BLaER1 (cell line): ENCODE measurements around the gene CR1.
"Not testable (repeated sequence)": the region's sequence is repeated elsewhere in the genome, so short reads cannot be mapped to it uniquely, and the experiment has no call there.

Experiments
- H3K27ac ChIP-seq: shearing (Covaris generic); formaldehyde crosslinking; 2 replicates; pipeline ENCODE4 v1.8.1; 2022
- H3K27me3 ChIP-seq: shearing (Covaris generic); formaldehyde crosslinking; 2 replicates; pipeline ENCODE4 v1.8.1; 2022
- H3K36me3 ChIP-seq: shearing (Covaris generic); formaldehyde crosslinking; 2 replicates; pipeline ENCODE4 v1.8.1; 2022
- H3K4me1 ChIP-seq: shearing (Covaris generic); formaldehyde crosslinking; 2 replicates; pipeline ENCODE4 v1.8.1; 2022
- H3K4me2 ChIP-seq: shearing (Covaris generic); formaldehyde crosslinking; 2 replicates; pipeline ENCODE4 v1.8.1; 2022
- H3K4me3 ChIP-seq: shearing (Covaris generic); formaldehyde crosslinking; 2 replicates; pipeline ENCODE4 v1.8.1; 2022
- H3K9ac ChIP-seq: shearing (Covaris generic); formaldehyde crosslinking; 2 replicates; pipeline ENCODE4 v1.8.1; 2022
- H3K9me3 ChIP-seq: shearing (Covaris generic); formaldehyde crosslinking; 2 replicates; pipeline ENCODE4 v1.8.1; 2022
- H4K20me1 ChIP-seq: shearing (Covaris generic); formaldehyde crosslinking; 2 replicates; pipeline ENCODE4 v1.8.1; 2022
- Cebpa-rat ChIP-seq: shearing (Covaris generic); IDR thresholded peaks from 2 replicates; pipeline ENCODE4 v1.8.1; 2022

Gene CR1

DNA sequence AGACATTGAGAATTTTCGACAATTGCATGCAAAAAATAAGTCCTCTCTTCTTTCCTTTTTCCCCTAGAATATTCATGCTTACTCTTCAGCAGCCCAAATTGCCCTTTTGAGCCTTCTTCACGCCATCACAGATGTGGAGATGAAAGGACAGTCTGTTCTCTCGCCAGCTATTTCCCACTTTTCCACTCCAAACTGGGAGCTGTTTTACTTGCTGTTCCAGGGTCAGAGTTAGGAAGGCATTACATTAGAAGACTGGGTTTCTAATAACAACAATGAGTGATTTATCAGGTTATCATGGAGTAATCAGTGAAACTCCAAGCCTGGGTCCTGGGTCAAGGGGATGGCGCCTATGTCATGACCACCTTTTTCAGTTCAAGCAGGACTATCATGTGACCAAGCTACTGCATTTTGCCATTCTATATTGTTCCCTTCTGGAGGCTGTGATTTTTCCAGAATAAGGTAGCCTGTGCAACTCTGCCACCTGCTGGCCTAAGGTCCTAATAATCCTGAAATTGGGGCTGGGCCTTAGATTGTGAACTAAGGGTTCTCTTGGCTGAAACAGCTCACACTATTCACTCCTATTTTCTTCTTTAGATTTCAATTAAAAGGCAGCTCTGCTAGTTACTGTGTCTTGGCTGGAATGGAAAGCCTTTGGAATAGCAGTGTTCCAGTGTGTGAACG, 50.9 kb downstream of the CR1 start:
- not testable (repeated sequence) for H3K4me3 ChIP-seq, H3K27ac ChIP-seq, H3K27me3 ChIP-seq, H3K9me3 ChIP-seq, H4K20me1 ChIP-seq, H3K4me1 ChIP-seq, H3K9ac ChIP-seq, H3K4me2 ChIP-seq, H3K36me3 ChIP-seq

DNA sequence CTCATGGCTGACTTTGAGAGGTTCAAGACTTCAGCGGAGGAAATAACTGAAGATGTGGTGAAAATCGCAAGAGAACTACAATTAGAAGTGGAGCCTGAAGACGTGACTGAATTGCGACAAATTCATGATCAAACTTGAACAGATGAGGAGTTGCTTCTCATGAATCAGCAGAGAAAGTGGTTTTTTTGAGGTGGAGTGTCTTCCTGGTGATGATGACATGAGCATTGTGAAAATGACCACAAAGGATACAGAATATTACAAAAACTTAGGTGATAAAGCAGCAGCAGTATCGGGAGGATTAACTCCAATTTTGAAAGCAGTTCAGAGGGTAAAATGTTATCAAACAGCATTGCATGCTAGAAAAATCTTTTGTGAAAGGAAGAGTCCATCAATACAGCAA, 58.9 kb downstream of the CR1 start:
- H4K20me1 ChIP-seq, H3K4me2 ChIP-seq, H3K9ac ChIP-seq, H3K9me3 ChIP-seq, H3K4me1 ChIP-seq, H3K27me3 ChIP-seq, H3K27ac ChIP-seq, H3K36me3 ChIP-seq, H3K4me3 ChIP-seq: not testable (repeated sequence)

DNA sequence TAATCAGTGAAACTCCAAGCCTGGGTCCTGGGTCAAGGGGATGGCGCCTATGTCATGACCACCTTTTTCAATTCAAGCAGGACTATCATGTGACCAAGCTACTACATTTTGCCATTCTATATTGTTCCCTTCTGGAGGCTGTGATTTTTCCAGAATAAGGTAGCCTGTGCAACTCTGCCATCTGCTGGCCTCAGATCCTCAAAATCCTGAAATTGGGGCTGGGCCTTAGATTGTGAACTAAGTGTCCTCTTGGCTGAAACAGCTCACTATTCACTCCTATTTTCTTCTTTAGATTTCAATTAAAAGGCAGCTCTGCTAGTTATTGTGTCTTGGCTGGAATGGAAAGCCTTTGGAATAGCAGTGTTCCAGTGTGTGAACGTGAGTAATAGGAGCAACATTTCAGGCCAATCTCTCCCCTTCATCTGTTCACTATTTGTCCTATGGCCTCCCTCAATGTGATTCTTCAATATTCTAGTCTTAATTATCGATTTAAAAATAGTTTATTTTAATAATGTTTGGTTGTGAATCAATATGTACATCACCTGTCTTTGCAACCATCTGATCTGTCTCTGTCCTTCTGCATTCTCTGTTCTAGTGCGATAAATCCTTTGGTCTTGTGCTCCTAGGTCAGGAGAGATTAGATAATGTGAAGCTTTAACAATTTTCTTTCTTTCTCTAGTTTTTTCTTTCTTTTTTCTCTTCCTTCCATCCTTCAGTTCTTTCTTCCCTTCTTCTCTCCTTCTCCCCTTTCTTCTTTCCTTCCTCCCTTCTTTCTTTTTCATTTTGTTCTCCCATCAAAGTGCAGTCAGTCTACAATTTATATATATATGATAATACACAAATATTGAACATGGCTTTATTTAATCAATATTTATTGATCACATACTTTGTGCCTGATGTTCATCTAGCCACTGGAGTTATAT, 69.8 kb downstream of the CR1 start:
- Histone ChIP-seq H3K9ac (no peak overlapping the region), H3K9me3 (no peaks in the 10 kb centered on the region), H3K27me3 (no peaks in the 10 kb centered on the region), H3K4me2 (no peak overlapping the region), H3K27ac (no peak overlapping the region), H3K4me1 (peaks cover 5% of the 10 kb centered on the region; the same call in 1 of the 2 replicates), H3K4me3 (no peak overlapping the region), H3K36me3 (no peaks in the 10 kb centered on the region), H4K20me1 (no peaks in the 10 kb centered on the region)
- TF ChIP-seq Cebpa-rat = no peak

DNA sequence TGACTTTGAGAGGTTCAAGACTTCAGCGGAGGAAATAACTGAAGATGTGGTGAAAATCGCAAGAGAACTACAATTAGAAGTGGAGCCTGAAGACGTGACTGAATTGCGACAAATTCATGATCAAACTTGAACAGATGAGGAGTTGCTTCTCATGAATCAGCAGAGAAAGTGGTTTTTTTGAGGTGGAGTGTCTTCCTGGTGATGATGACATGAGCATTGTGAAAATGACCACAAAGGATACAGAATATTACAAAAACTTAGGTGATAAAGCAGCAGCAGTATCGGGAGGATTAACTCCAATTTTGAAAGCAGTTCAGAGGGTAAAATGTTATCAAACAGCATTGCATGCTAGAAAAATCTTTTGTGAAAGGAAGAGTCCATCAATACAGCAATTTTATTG, 76.0 kb downstream of the CR1 start:
- not testable (repeated sequence) for H3K9ac ChIP-seq, H4K20me1 ChIP-seq, H3K4me1 ChIP-seq, H3K27me3 ChIP-seq, H3K36me3 ChIP-seq, H3K4me2 ChIP-seq, H3K27ac ChIP-seq, H3K4me3 ChIP-seq, H3K9me3 ChIP-seq

DNA sequence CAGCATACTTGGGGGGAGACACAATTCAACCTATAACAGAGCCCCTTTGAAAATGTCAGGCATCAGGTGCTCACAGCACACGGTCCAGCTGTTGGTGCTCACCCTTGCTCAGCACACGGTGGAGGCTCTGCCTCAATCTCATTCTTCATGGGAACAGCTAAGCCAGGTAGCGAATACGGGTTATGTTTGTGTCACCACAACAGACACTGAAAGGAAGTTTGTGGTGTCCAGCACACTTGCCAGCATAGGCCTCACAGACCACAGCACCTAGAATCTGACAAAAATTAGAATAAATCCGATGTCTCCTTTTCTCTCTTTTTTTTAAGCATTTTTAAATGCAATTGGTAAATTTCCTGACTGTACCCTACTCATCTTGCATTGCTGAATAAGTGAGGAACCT, 77.1 kb downstream of the CR1 start:
- not testable (repeated sequence) for H3K4me3 ChIP-seq, H3K27ac ChIP-seq, H3K9me3 ChIP-seq, H3K9ac ChIP-seq, H3K4me1 ChIP-seq, H3K36me3 ChIP-seq, H3K4me2 ChIP-seq, H3K27me3 ChIP-seq, H4K20me1 ChIP-seq

DNA sequence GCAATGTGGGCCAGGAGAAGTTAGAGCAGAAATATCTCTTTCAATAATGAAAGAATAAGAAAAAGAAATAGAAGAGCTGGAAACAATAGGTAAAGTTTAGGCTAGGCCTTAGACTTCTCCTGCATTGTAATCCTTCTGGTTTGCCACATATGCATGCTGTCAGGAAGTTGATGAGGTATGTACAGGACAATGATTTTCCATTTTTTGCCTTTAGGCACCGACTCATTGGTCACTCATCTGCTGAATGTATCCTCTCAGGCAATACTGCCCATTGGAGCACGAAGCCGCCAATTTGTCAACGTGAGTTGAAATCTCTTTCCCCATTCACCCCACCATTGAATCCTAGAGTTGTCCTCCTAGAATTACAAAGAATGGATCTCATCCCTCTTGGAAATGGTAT, 79.4 kb downstream of the CR1 start:
- H3K4me2 ChIP-seq, H3K27ac ChIP-seq, H3K9ac ChIP-seq, H3K4me3 ChIP-seq, H4K20me1 ChIP-seq, H3K4me1 ChIP-seq, H3K9me3 ChIP-seq, H3K36me3 ChIP-seq, H3K27me3 ChIP-seq: not testable (repeated sequence)

DNA sequence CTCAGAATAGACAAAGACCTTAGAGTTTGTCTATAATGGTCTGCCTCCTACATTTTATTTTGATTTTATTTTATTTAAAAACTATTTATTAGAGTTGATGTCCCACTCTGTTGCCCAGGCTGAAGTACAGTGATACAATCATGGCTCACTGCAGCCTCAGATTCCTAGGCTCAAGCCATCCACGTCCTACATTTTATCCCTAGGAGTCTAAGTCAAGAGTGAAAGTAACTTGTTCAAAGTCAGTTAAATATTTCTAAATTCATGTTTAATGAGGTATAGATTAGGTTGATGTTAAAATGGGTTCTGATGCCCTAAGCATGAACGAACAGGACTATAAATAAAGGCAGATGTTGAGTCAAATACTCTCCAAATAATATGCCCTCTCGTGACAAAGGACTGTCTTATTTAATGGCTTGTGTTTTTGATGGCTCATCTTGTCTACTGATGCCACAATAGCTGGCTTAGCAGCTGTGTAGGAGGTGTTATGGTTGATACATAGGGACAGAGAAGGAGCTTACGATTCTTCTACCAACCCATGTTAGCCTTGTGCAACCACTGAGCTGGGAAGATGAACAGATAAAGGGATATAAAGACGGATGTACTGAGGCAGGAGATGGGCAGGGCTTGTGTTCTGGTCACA, 83.0 kb downstream of the CR1 start:
- Histone ChIP-seq H3K9ac (no peak overlapping the region), H3K9me3 (no peaks in the 10 kb centered on the region), H3K36me3 (no peaks in the 10 kb centered on the region), H4K20me1 (no peaks in the 10 kb centered on the region), H3K4me1 (no peaks in the 10 kb centered on the region), H3K4me3 (no peak overlapping the region), H3K27me3 (no peaks in the 10 kb centered on the region), H3K27ac (no peak overlapping the region), H3K4me2 (no peak overlapping the region)
- no peak for TF ChIP-seq Cebpa-rat

DNA sequence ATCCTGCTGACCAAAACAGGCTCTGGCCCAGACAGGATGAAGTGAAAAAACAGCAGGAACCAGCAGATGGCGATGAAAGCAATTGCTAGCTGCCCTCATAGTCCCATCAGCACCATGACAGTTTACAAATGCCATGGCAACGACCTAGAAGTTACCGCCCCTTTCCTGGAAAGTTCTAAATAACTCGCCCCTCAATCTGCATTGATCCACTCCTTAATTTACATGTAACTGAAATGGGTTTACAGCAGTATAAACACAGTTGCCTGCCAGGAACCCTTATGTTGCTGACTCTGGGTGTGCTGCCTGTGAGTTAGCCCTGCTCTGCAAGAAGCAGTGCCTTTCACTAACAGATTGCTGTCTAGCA, 83.5 kb downstream of the CR1 start:
- no peaks in the 10 kb centered on the region for H3K9me3 ChIP-seq
- no peaks in the 10 kb centered on the region for H3K27me3 ChIP-seq
- H3K27ac ChIP-seq = no peak overlapping the region
- no peak overlapping the region for H3K4me2 ChIP-seq
- no peak overlapping the region for H3K9ac ChIP-seq
- H3K4me1 ChIP-seq = no peaks in the 10 kb centered on the region
- H3K36me3 ChIP-seq = no peaks in the 10 kb centered on the region
- no peaks in the 10 kb centered on the region for H4K20me1 ChIP-seq
- no peak for TF ChIP-seq Cebpa-rat
- H3K4me3 ChIP-seq = no peak overlapping the region

DNA sequence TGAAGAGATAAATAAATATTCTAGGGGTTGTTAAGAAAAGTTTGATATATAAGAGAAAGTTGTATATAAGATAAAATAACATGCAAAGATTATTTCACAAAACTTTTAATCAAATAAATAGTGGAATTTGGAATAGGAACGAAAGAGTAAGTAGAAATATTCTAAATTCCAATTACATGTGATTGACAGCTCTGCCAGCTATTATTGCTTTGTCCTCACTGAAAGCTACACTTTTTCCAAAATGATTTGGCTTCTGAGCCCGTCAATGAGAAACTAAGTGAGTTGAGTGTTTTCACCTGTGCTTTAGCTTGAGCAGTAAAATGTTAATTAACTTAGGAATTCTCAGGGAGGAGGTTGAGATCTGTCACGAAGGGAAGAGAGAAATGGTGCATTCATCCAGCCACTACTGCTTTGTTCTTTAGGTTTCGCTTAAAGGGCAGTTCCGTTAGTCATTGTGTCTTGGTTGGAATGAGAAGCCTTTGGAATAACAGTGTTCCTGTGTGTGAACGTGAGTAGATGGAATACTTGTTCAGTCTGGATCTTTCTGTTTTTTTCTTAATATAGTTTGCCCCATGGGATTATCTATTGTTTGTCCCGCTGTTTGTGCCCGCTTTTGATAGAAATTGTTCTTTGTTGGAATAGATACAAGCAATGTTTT, 85.7 kb downstream of the CR1 start:
- no peaks in the 10 kb centered on the region for H3K36me3 ChIP-seq
- H3K9me3 ChIP-seq = no peaks in the 10 kb centered on the region
- H3K4me2 ChIP-seq = no peak overlapping the region
- TF ChIP-seq Cebpa-rat = no peak
- H3K27ac ChIP-seq = no peak overlapping the region
- no peaks in the 10 kb centered on the region for H4K20me1 ChIP-seq
- no peak overlapping the region for H3K9ac ChIP-seq
- no peak overlapping the region for H3K4me3 ChIP-seq
- no peaks in the 10 kb centered on the region for H3K27me3 ChIP-seq
- no peaks in the 10 kb centered on the region for H3K4me1 ChIP-seq

DNA sequence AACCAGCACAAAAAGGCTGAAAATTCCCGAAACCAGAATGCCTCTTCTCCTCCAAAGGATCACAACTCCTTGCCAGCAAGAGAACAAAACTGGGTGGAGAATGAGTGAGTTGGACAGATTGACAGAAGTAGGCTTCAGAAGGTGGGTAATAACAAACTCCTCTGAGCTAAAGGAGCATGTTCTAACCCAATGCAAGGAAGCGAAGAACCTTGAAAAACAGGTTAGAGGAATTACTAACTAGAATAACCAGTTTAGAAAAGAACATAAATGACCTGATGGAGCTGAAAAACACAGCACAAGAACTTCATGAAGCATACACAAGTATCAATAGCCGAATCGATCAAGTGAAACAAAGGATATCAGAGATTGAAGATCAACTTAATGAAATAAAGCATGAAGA, 93.5 kb downstream of the CR1 start:
- H3K9me3 ChIP-seq, H3K9ac ChIP-seq, H3K4me2 ChIP-seq, H3K27me3 ChIP-seq, H4K20me1 ChIP-seq, H3K27ac ChIP-seq, H3K4me1 ChIP-seq, H3K4me3 ChIP-seq, H3K36me3 ChIP-seq: not testable (repeated sequence)

DNA sequence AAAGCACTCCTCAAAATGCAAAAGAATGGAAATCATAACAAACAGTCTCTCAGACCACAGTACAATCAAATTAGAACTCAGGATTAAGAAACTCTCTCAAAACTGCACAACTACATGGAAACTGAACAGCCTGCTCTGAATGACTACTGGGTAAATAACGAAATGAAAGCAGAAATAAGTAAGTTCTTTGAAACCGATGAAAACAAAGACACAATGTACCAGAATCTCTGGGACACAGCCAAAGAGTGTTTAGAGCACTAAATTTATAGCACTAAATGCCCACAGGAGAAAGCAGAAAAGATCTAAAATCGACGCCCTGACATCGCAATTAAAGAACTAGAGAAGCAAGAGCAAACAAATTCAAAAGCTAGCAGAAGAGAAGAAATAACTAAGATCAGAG, 95.2 kb downstream of the CR1 start:
- H3K9me3 ChIP-seq, H3K4me1 ChIP-seq, H3K27ac ChIP-seq, H3K4me3 ChIP-seq, H3K4me2 ChIP-seq, H3K9ac ChIP-seq, H4K20me1 ChIP-seq, H3K36me3 ChIP-seq, H3K27me3 ChIP-seq: not testable (repeated sequence)

DNA sequence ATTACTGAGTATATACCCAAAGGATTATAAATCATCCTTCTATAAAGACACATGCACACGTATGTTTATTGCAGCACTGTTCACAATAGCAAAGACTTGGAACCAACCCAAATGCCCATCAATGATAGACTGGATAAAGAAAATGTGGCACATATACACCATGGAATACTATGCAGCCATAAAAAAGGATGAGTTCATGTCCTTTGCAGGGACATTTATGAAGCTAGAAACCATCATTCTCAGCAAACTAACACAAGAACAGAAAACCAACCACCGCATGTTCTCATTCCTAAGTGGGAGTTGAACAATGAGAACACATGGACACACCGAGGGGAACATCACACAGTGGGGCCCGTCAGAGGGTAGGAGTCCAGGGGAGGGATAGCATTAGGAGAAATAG, 98.1 kb downstream of the CR1 start:
- H3K9ac ChIP-seq, H3K27me3 ChIP-seq, H3K4me1 ChIP-seq, H3K27ac ChIP-seq, H4K20me1 ChIP-seq, H3K4me2 ChIP-seq, H3K4me3 ChIP-seq, H3K36me3 ChIP-seq, H3K9me3 ChIP-seq: not testable (repeated sequence)
